ENCODE data around the gene FSTL1. TPM values are rescaled to one million over a fixed set of nuclear protein-coding genes. Genes with fewer than 3 reads are reported as not detected.

The FSTL1 gene
- total RNA-seq, 1 donor, result 2,074 TPM

DNA sequence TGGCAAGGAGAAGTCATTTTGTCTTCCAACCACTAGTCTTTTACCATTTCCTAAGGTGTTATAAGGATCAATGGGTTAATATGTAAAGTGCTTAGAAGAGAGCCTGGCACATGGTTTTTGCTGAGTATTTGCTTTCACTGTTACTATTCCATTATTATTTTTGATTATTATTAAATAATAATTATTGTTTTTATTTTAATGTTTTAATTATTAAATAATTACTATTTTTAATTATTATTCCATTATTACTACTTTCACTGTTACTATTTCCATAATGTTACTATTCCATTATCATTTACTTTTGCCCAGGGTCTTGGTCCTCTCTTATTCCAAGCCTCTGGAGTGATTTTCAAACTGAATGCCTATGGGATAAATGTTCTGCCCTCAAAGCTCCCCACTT lies 48.5 kb downstream of the FSTL1 start:
- Histone ChIP-seq H3K9me3 (ENCODE audit: low read depth, low read length) (no peaks in the 10 kb centered on the region), H2AFZ (ENCODE audit: low read length) (no peak overlapping the region), H3K36me3 (ENCODE audit: insufficient read depth, low read length) (peaks cover 100% of the 10 kb centered on the region), H4K20me1 (ENCODE audit: insufficient read depth, low read length) (peaks cover 46% of the 10 kb centered on the region), H3K27ac (ENCODE audit: low read depth, low read length) (no peak overlapping the region), H3K4me2 (ENCODE audit: insufficient read depth, low read length) (no peak overlapping the region), H3K4me1 (ENCODE audit: insufficient read depth, low read length) (peaks cover 4% of the 10 kb centered on the region), H3K79me2 (ENCODE audit: insufficient read depth, low read length) (peaks cover 2% of the 10 kb centered on the region), H3K27me3 (ENCODE audit: insufficient read depth, low read length) (no peaks in the 10 kb centered on the region), H3K4me3 (ENCODE audit: insufficient read depth, low read length) (no peak overlapping the region)
- no peak for DNase-seq (ENCODE audit: insufficient read length, low spot score, missing footprints)
- TF ChIP-seq, protein P1, sequence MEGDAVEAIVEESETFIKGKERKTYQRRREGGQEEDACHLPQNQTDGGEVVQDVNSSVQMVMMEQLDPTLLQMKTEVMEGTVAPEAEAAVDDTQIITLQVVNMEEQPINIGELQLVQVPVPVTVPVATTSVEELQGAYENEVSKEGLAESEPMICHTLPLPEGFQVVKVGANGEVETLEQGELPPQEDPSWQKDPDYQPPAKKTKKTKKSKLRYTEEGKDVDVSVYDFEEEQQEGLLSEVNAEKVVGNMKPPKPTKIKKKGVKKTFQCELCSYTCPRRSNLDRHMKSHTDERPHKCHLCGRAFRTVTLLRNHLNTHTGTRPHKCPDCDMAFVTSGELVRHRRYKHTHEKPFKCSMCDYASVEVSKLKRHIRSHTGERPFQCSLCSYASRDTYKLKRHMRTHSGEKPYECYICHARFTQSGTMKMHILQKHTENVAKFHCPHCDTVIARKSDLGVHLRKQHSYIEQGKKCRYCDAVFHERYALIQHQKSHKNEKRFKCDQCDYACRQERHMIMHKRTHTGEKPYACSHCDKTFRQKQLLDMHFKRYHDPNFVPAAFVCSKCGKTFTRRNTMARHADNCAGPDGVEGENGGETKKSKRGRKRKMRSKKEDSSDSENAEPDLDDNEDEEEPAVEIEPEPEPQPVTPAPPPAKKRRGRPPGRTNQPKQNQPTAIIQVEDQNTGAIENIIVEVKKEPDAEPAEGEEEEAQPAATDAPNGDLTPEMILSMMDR (IDR thresholded peaks at IDR 0.05; ENCODE audit: extremely low read depth, low read depth, low read length), result no peak

DNA sequence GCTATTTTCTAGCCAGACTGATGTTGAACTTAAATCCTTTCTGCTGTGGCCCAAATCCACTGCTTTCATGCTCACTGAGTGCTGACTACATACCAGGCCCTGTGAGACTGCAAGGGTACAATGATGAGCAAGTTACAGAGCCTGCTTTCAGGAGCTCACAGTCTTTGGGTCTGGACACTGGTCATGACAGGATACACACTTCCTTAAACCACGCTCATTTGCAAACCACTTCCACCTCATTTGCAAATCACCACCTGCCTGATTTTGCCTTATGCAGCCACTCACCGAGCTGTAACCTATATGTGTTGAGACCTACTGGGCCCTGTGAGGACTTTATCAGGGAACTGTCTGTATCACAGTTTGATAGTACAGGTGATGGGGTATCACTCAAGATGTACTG lies 51.4 kb downstream of the FSTL1 start:
- Histone ChIP-seq H3K9me3 (ENCODE audit: low read depth, low read length) (no peaks in the 10 kb centered on the region), H3K27ac (ENCODE audit: low read depth, low read length) (no peak overlapping the region), H3K79me2 (ENCODE audit: insufficient read depth, low read length) (no peaks in the 10 kb centered on the region), H3K4me1 (ENCODE audit: insufficient read depth, low read length) (no peaks in the 10 kb centered on the region), H3K36me3 (ENCODE audit: insufficient read depth, low read length) (peaks cover 100% of the 10 kb centered on the region), H2AFZ (ENCODE audit: low read length) (no peak overlapping the region), H3K27me3 (ENCODE audit: insufficient read depth, low read length) (no peaks in the 10 kb centered on the region), H4K20me1 (ENCODE audit: insufficient read depth, low read length) (peaks cover 44% of the 10 kb centered on the region), H3K4me3 (ENCODE audit: insufficient read depth, low read length) (no peak overlapping the region), H3K4me2 (ENCODE audit: insufficient read depth, low read length) (no peak overlapping the region)
- no peak for DNase-seq (ENCODE audit: insufficient read length, low spot score, missing footprints)
- TF ChIP-seq, protein P1 (IDR thresholded peaks at IDR 0.05; ENCODE audit: extremely low read depth, low read depth, low read length), result no peak

DNA sequence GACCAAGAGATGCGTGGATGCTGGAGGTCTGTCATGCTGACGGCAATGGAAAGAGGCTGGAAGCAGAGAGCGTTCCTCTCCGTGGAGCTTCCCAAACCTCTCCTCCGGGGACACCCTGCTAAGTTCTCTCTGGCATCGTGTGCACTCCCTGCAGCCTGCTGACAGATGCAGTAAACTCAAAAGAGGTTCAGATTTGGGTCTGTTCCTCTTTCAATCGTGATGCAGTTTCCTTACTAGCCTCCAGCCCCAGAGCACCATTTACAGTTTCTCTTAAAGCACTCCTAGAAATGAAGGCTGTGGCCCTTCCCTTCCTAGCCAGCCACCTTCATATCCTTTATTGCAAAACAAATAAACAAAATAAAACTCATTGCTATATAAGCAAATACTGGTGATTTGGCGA lies 54.3 kb downstream of the FSTL1 start:
- H2AFZ ChIP-seq (ENCODE audit: low read length), result no peak overlapping the region
- no peak overlapping the region for H3K4me3 ChIP-seq (ENCODE audit: insufficient read depth, low read length)
- no peak overlapping the region for H3K4me2 ChIP-seq (ENCODE audit: insufficient read depth, low read length)
- no peaks in the 10 kb centered on the region for H3K79me2 ChIP-seq (ENCODE audit: insufficient read depth, low read length)
- no peaks in the 10 kb centered on the region for H3K4me1 ChIP-seq (ENCODE audit: insufficient read depth, low read length)
- H3K27ac ChIP-seq (ENCODE audit: low read depth, low read length), result no peak overlapping the region
- TF ChIP-seq, protein P1 (IDR thresholded peaks at IDR 0.05; ENCODE audit: extremely low read depth, low read depth, low read length), result no peak
- no peak for DNase-seq (ENCODE audit: insufficient read length, low spot score, missing footprints)
- H3K9me3 ChIP-seq (ENCODE audit: low read depth, low read length), result no peaks in the 10 kb centered on the region
- peaks cover 35% of the 10 kb centered on the region for H4K20me1 ChIP-seq (ENCODE audit: insufficient read depth, low read length)
- no peaks in the 10 kb centered on the region for H3K27me3 ChIP-seq (ENCODE audit: insufficient read depth, low read length)
- peaks cover 80% of the 10 kb centered on the region for H3K36me3 ChIP-seq (ENCODE audit: insufficient read depth, low read length)

DNA sequence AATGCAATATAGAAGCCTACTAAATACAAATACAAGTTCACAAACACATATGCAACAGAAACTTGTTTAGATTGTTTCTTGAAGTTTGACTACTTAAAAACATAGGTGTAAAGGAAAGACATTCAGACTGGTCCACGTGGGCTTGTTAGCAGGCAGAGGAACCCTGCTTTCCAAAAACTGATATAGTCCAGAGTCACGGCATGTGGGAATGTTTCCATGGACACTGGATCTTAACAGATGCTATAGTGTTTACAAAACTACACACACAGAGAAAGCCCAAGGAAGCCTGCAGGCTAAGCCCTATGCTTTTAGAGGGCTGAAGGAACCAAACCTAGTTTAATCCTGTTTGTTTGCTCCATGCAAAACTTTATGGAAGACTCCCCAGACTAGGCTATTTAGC lies 56.4 kb downstream of the FSTL1 start:
- no peaks in the 10 kb centered on the region for H3K79me2 ChIP-seq (ENCODE audit: insufficient read depth, low read length)
- no peaks in the 10 kb centered on the region for H3K4me1 ChIP-seq (ENCODE audit: insufficient read depth, low read length)
- H3K27ac ChIP-seq (ENCODE audit: low read depth, low read length), result no peak overlapping the region
- peaks cover 58% of the 10 kb centered on the region for H3K36me3 ChIP-seq (ENCODE audit: insufficient read depth, low read length)
- H3K4me3 ChIP-seq (ENCODE audit: insufficient read depth, low read length), result no peak overlapping the region
- no peaks in the 10 kb centered on the region for H3K9me3 ChIP-seq (ENCODE audit: low read depth, low read length)
- TF ChIP-seq, protein P1 (IDR thresholded peaks at IDR 0.05; ENCODE audit: extremely low read depth, low read depth, low read length), result no peak
- peaks cover 26% of the 10 kb centered on the region for H4K20me1 ChIP-seq (ENCODE audit: insufficient read depth, low read length)
- no peak for DNase-seq (ENCODE audit: insufficient read length, low spot score, missing footprints)
- no peak overlapping the region for H2AFZ ChIP-seq (ENCODE audit: low read length)
- no peak overlapping the region for H3K4me2 ChIP-seq (ENCODE audit: insufficient read depth, low read length)
- H3K27me3 ChIP-seq (ENCODE audit: insufficient read depth, low read length), result no peaks in the 10 kb centered on the region

Measured in osteoblast (primary cell).